Gastrocnemius medialis (tissue), 4 donors: ENCODE data around the gene ATXN7. TPM values are rescaled to one million over a fixed set of nuclear protein-coding genes. Genes with fewer than 3 reads are reported as not detected.

Experiments
- ATAC-seq, 2 donors: fragments of 150-250 bp; one replicate each; pipeline ENCODE4 v1.9.1; 2016
- DNase-seq, 2 donors: peaks; one replicate each; pipeline ENCODE4 v3.0.0-alpha.2; 2019
- H3K27ac ChIP-seq, 4 donors: fragments of 200-600 bp; sonication (generic); 1 replicate in 1 of 4; 2 replicates in 3 of 4; pipeline ENCODE4 v1.5.1; 2016 to 2018; ENCODE audit warnings: mild to moderate bottlenecking in 2 of 4, moderate library complexity in 1 of 4
- H3K27me3 ChIP-seq, 3 donors: fragments of 200-600 bp; sonication (generic) in 2 of 3; 1 replicate in 1 of 3; 2 replicates in 2 of 3; pipeline versions ENCODE4 v1.5.1 to v1.6.0; 2016 to 2019; ENCODE audit warnings: mild to moderate bottlenecking in 1 of 3, moderate library complexity in 1 of 3
- H3K36me3 ChIP-seq, 2 donors: fragments of 200-600 bp; sonication (generic) in 1 of 2; one replicate each; pipeline ENCODE4 v1.5.1; 2017 to 2018
- H3K4me1 ChIP-seq, 2 donors: fragments of 200-600 bp; sonication (generic) in 1 of 2; one replicate each; pipeline ENCODE4 v1.5.1; 2016 to 2017; ENCODE audit warnings: mild to moderate bottlenecking in 2 of 2
- H3K4me3 ChIP-seq, 4 donors: fragments of 200-600 bp; sonication (generic) in 3 of 4; 1 replicate in 1 of 4; 2 replicates in 3 of 4; pipeline ENCODE4 v1.5.1; 2016 to 2019; ENCODE audit warnings: mild to moderate bottlenecking in 2 of 4
- H3K9me3 ChIP-seq, 3 donors: fragments of 200-600 bp; sonication (generic) in 2 of 3; 1 replicate in 1 of 3; 2 replicates in 2 of 3; pipeline ENCODE4 v1.5.1; 2016 to 2019
- CTCF ChIP-seq, 5 experiments: fragments of 450-650 bp in 3 of 5; fragments of 200-600 bp in 2 of 5; sonication (generic) in 2 of 5; IDR thresholded peaks in 4 of 5; conservative IDR thresholded peaks in 1 of 5; 1 replicate in 4 of 5; 2 replicates in 1 of 5; pipeline ENCODE4 v1.5.1; 2016 to 2019; ENCODE audit warnings: antibody characterized with exemption in 5 of 5, mild to moderate bottlenecking in 3 of 5, moderate library complexity in 3 of 5
- POLR2A ChIP-seq, 2 donors: fragments of 450-650 bp; IDR thresholded peaks; one replicate each; pipeline ENCODE4 v1.6.1; 2017; ENCODE audit warnings: antibody characterized with exemption in 2 of 2, mild to moderate bottlenecking in 2 of 2, moderate library complexity in 2 of 2
- in situ Hi-C, 4 donors: fragments of 200-750 bp; cut with MboI; loops; one replicate each; pipeline versions ENCODE4 v1.15.0 to v1.8.0; 2017; ENCODE audit warnings: low sequenced_read_pairs in 4 of 4
- intact Hi-C: fragments of 100-400 bp; cut with DNase I; formaldehyde crosslinking; loops from one replicate; pipeline ENCODE4 v1.15.1; 2023; ENCODE audit warnings: low total_unique reads
- total RNA-seq, 4 donors: library from RNA; depleted of rRNA; stranded (reverse); fragments of >200 nt; gene quantifications; one replicate each; pipeline versions ENCODE4 v1.1.0 to v1.2.3, GENCODE V29; 2016

Gene ATXN7
- total RNA-seq, 4 donors from 2014 or later = 14.5 to 27.4 (median 23.7) TPM

- TF ChIP-seq POLR2A (IDR thresholded peaks at IDR 0.05) (no peak), CTCF (IDR thresholded peaks at IDR 0.05 in 4 of 5, conservative IDR thresholded peaks at IDR 0.05 in 1 of 5) (peak; percentile 75 to 91 (median 88))
- H3K4me1 ChIP-seq = peaks cover 0 to 7% of the 10 kb centered on the region in 2 donors
- H3K9me3 ChIP-seq = no peaks in the 10 kb centered on the region
- ATAC-seq (peak; percentile 78 to 80), DNase-seq (peak; percentile 20 to 41)
- intact Hi-C loops = loop anchor here (1.0 kb wide), 2 partner anchors 369 to 454 kb away; no protein-coding TSS in a partner anchor
- H3K36me3 ChIP-seq = no peaks in the 10 kb centered on the region
- no peaks in the 10 kb centered on the region for H3K27me3 ChIP-seq
- peak overlapping the region; percentile 35 to 57 (median 44) for H3K4me3 ChIP-seq
- in situ Hi-C loops = loop anchor here in 2 of 4 donors (10.0 to 25.0 kb wide), 2 partner anchors 357 to 364 kb away; no protein-coding TSS in a partner anchor
- no peak overlapping the region for H3K27ac ChIP-seq
Observed at GRCh38 chr3:64030741-64031140, 167.1 kb downstream of the ATXN7 start.

DNA sequence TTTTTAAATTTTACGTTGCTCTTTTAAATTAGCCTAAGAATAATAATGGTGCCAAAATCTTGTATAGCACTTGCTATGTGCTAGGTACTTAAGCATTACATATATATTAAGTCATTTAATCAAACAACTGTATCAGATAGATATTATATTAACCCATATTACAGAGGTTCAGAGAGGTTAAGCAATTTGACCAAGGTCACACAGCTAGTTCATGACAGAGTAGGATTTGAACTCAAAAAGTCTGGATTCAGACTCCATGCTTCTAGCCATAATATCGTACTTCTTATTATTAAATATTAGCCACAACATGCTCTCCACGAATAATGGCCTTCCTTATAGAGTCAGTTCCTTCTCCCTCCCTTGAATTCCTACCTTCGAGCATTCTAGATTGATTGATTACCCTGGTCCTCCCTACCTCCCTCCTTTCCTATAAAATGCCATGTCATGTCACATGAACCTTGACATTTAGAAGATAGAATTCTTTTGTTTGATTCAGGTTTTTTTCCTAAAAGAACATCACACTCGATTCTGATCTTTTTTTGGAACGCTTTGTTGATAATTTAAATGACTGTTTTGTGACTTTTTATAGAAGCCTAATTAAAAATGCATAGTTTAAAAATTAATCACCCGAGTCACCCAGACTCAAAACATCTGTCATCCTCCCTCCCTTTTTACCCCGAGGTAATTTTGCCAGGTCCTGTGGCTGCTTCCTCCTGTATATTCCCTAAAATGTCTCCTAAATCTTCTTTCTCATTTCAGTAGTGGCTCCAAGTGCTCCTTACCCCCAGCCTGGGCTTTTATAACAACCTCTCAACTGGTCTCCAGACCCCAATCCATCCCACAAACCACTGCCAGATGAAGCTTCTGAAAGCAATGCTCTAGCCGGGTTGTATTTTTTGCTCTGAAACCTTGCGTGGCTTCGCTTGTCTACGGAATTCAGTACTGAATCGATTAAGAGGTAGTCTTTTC lies 168.2 kb downstream of the ATXN7 start:
- intact Hi-C loops (no loop called here), in situ Hi-C loops (loop anchor here in 2 of 4 donors (10.0 to 25.0 kb wide), 2 partner anchors 355 to 363 kb away; no protein-coding TSS in a partner anchor)
- H3K4me3 ChIP-seq = no peak overlapping the region
- TF ChIP-seq POLR2A (IDR thresholded peaks at IDR 0.05) (no peak), CTCF (IDR thresholded peaks at IDR 0.05 in 4 of 5, conservative IDR thresholded peaks at IDR 0.05 in 1 of 5) (no peak)
- peaks cover 0 to 7% of the 10 kb centered on the region in 2 donors for H3K4me1 ChIP-seq
- no peaks in the 10 kb centered on the region for H3K36me3 ChIP-seq
- no peak for DNase-seq
- no peaks in the 10 kb centered on the region for H3K27me3 ChIP-seq
- H3K9me3 ChIP-seq = no peaks in the 10 kb centered on the region
- ATAC-seq = no peak
- H3K27ac ChIP-seq = no peak overlapping the region

DNA sequence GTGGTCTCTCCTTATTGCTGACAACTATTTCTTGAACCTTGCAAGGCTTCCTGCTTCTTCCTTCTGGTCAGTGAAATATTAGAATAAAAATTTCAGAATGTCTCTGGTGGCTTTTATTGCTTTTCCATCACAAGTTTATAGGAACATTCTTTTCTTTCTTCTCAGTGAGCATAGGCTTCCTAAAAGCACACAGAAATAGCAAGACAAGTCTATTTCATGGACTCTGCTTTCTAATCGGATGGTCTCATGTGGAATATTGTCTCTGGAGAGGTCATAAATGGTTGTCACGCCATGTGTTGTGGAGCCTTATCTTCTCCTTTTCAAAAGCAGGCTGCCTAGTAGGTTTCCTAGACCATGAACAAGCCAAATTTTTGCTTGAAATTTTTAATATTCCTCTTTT lies 169.4 kb downstream of the ATXN7 start:
- DNase-seq = no peak
- no peak for ATAC-seq
- in situ Hi-C loops (loop anchor here in 2 of 4 donors (10.0 to 25.0 kb wide), 2 partner anchors 354 to 362 kb away; no protein-coding TSS in a partner anchor), intact Hi-C loops (no loop called here)
- TF ChIP-seq POLR2A (IDR thresholded peaks at IDR 0.05) = no peak
- TF ChIP-seq CTCF (IDR thresholded peaks at IDR 0.05 in 4 of 5, conservative IDR thresholded peaks at IDR 0.05 in 1 of 5) = no peak
- Histone ChIP-seq H3K9me3 (no peaks in the 10 kb centered on the region), H3K4me3 (no peak overlapping the region), H3K27me3 (no peaks in the 10 kb centered on the region), H3K4me1 (peaks cover 0 to 7% of the 10 kb centered on the region in 2 donors), H3K36me3 (no peaks in the 10 kb centered on the region), H3K27ac (no peak overlapping the region)

GRCh38 chr3:64037084-64037483 lies 173.4 kb downstream of the ATXN7 start:
- no peak for DNase-seq
- H3K36me3 ChIP-seq = no peaks in the 10 kb centered on the region
- H3K4me3 ChIP-seq = no peak overlapping the region
- H3K9me3 ChIP-seq = no peaks in the 10 kb centered on the region
- in situ Hi-C loops (loop anchor here in 3 of 4 donors (5.0 to 25.0 kb wide), 3 partner anchors 350 to 370 kb away; no protein-coding TSS in a partner anchor), intact Hi-C loops (loop anchor here (2.0 kb wide), 1 partner anchor 358 kb away; no protein-coding TSS in a partner anchor)
- no peak for ATAC-seq
- no peaks in the 10 kb centered on the region for H3K4me1 ChIP-seq
- no peak overlapping the region for H3K27ac ChIP-seq
- H3K27me3 ChIP-seq = no peaks in the 10 kb centered on the region
- TF ChIP-seq POLR2A (IDR thresholded peaks at IDR 0.05) (no peak), CTCF (IDR thresholded peaks at IDR 0.05 in 4 of 5, conservative IDR thresholded peaks at IDR 0.05 in 1 of 5) (no peak)
